A549 (cell line): ENCODE measurements around the gene PPP2R3A. TPM values are rescaled to one million over a fixed set of nuclear protein-coding genes. Genes with fewer than 3 reads are reported as not detected.

Experiments
- ATAC-seq, 2 experiments: fragments of 200-7000 bp in 1 of 2; fragments of >200 bp in 1 of 2; cut with Nextera tagmentation in 1 of 2; cut with Tn5 transposase in 1 of 2; 3 replicates each; pipeline versions ENCODE4 v1.8.0 to v1.9.1; 2018 to 2020; ENCODE audit warnings: mild to moderate bottlenecking in 1 of 2, moderate library complexity in 1 of 2
- CTCF ChIA-PET: fragments of 300-600 bp; sonication (Branson Sonifier 250); formaldehyde crosslinking; extraction: SDS; loops from one replicate; lab custom pipeline; 2021; ENCODE audit warnings: antibody characterized with exemption, inconsistent platforms; lab: Yijun Ruan, JAX
- POLR2A ChIA-PET: fragments of 350-600 bp; formaldehyde crosslinking; extraction: SDS; loops from one replicate; lab custom pipeline; 2021; ENCODE audit warnings: antibody characterized with exemption, inconsistent platforms; lab: Yijun Ruan, JAX
- DNase-seq, 2 experiments: peaks; one replicate each; pipeline versions ENCODE4 v3.0.0 to v3.0.0-alpha.2; 2011 to 2016; ENCODE audit warnings: low read depth in 1 of 2, low spot score in 1 of 2
- FAIRE-seq: peaks from 2 replicates; lab custom pipeline; 2011; peaks lifted over from hg19 to GRCh38; lab: Jason Lieb, UNC
- H3K27ac ChIP-seq, 2 experiments: fragments of >200 bp; sonication (Bioruptor Twin); formaldehyde crosslinking; 3 replicates each; pipeline ENCODE4 v1.5.1; 2016 to 2017
- H3K4me1 ChIP-seq: fragments of >200 bp; sonication (Bioruptor Twin); formaldehyde crosslinking; 3 replicates; pipeline ENCODE4 v1.6.1; 2016
- H3K4me2 ChIP-seq: fragments of >200 bp; sonication (Bioruptor Twin); formaldehyde crosslinking; 3 replicates; pipeline ENCODE4 v1.6.1; 2016
- H3K4me3 ChIP-seq: fragments of >200 bp; sonication (Bioruptor Twin); formaldehyde crosslinking; 3 replicates; pipeline ENCODE4 v1.5.1; 2016
- H3K9me3 ChIP-seq: fragments of >200 bp; sonication (Bioruptor Twin); formaldehyde crosslinking; 3 replicates; pipeline ENCODE4 v1.6.1; 2016
- BHLHE40 ChIP-seq: IDR thresholded peaks from 2 replicates; pipeline ENCODE4 v1.6.1; 2012; ENCODE audit warnings: low read depth, low read length, inconsistent platforms
- CBX2 ChIP-seq: fragments of 200-600 bp; sonication (generic); IDR thresholded peaks from 2 replicates; pipeline ENCODE4 v1.6.1; 2016; ENCODE audit warnings: low read depth, mild to moderate bottlenecking, borderline replicate concordance
- CBX8 ChIP-seq: fragments of 200-600 bp; sonication (generic); IDR thresholded peaks from 2 replicates; pipeline ENCODE4 v1.6.1; 2016
- CHD2 ChIP-seq: fragments of 150-350 bp; IDR thresholded peaks from 2 replicates; pipeline ENCODE4 v1.6.1; 2014; ENCODE audit warnings: low read length; ENCODE audit not compliant: partially characterized antibody
- CHD4 ChIP-seq: fragments of 200-600 bp; sonication (generic); IDR thresholded peaks from 2 replicates; pipeline ENCODE4 v1.6.1; 2016; ENCODE audit warnings: antibody characterized with exemption, mild to moderate bottlenecking, borderline replicate concordance
- EHF ChIP-seq: fragments of 250-450 bp; sonication (Bioruptor Pico); IDR thresholded peaks from 2 replicates; pipeline ENCODE4 v1.5.0; 2020; ENCODE audit warnings: mild to moderate bottlenecking
- ESRRA ChIP-seq: fragments of 150-350 bp; IDR thresholded peaks from 2 replicates; pipeline ENCODE4 v1.6.1; 2014; ENCODE audit warnings: mild to moderate bottlenecking, low read length, borderline replicate concordance
- FOSB ChIP-seq: fragments of 250-450 bp; sonication (Bioruptor Pico); IDR thresholded peaks from 2 replicates; pipeline ENCODE4 v1.5.0; 2020; ENCODE audit warnings: mild to moderate bottlenecking, moderate library complexity
- HEYL ChIP-seq: fragments of 250-450 bp; sonication (Bioruptor Pico); IDR thresholded peaks from 2 replicates; pipeline ENCODE4 v1.8.0; 2021; ENCODE audit warnings: mild to moderate bottlenecking, moderate library complexity
- HOXA7 ChIP-seq: fragments of 250-450 bp; sonication (Bioruptor Pico); IDR thresholded peaks from 2 replicates; pipeline ENCODE4 v1.5.0; 2020; ENCODE audit warnings: mild to moderate bottlenecking, moderate library complexity
- HOXB5 ChIP-seq: fragments of 250-450 bp; sonication (Bioruptor Pico); IDR thresholded peaks from 2 replicates; pipeline ENCODE4 v1.5.0; 2020; ENCODE audit warnings: mild to moderate bottlenecking, moderate library complexity
- JUNB ChIP-seq: fragments of >200 bp; sonication (Bioruptor Twin); formaldehyde crosslinking; IDR thresholded peaks from 2 replicates; pipeline ENCODE4 v1.6.1; 2016
- KDM5A ChIP-seq: fragments of 200-600 bp; sonication (generic); IDR thresholded peaks from 2 replicates; pipeline ENCODE4 v1.6.1; 2016; ENCODE audit warnings: antibody characterized with exemption, mild to moderate bottlenecking
- MAZ ChIP-seq: fragments of 150-350 bp; IDR thresholded peaks from 2 replicates; pipeline ENCODE4 v1.6.1; 2014; ENCODE audit warnings: antibody characterized with exemption, low read depth, low read length, borderline replicate concordance
- MYC ChIP-seq: IDR thresholded peaks from 2 replicates; pipeline ENCODE4 v1.6.1; 2012; ENCODE audit warnings: mild to moderate bottlenecking, inconsistent platforms, low read length, improper control_type of control experiment, borderline replicate concordance
- NR3C1 ChIP-seq: fragments of >200 bp; sonication (Bioruptor Twin); formaldehyde crosslinking; IDR thresholded peaks from 3 replicates; pipeline ENCODE4 v1.6.1; 2017
- PHF8 ChIP-seq: fragments of 200-600 bp; sonication (generic); IDR thresholded peaks from 2 replicates; pipeline ENCODE4 v1.6.1; 2016; ENCODE audit warnings: low read depth, mild to moderate bottlenecking, antibody characterized with exemption, moderate library complexity, borderline replicate concordance
- POLR2A ChIP-seq: IDR thresholded peaks from 2 replicates; pipeline ENCODE4 v1.6.1; 2012; ENCODE audit warnings: mild to moderate bottlenecking, low read length
- RNF2 ChIP-seq: fragments of 200-600 bp; sonication (generic); IDR thresholded peaks from 2 replicates; pipeline ENCODE4 v1.6.1; 2016; ENCODE audit warnings: low read depth, mild to moderate bottlenecking, antibody characterized with exemption, moderate library complexity, borderline replicate concordance
- TFCP2L1 ChIP-seq: fragments of 250-450 bp; sonication (Bioruptor Pico); IDR thresholded peaks from 2 replicates; pipeline ENCODE4 v1.5.0; 2021; ENCODE audit warnings: mild to moderate bottlenecking
- WGBS: methylation state at CpG from one replicate; pipeline ENCODE4 v1.1.6; 2017; ENCODE audit errors: missing lambda C conversion rate; 5-methylcytosine and 5-hydroxymethylcytosine counted together
- polyA plus RNA-seq, 4 experiments: library from polyadenylated mRNA; depleted of rRNA in 3 of 4; stranded (reverse); fragments of >200 nt; fragmentation: RNase III in 1 of 4; extraction: RNeasy Plus Mini Kit Qiagen cat#74134 plus additional on column Dnase treatment in 1 of 4; gene quantifications; 2 replicates in 3 of 4; 3 replicates in 1 of 4; pipeline ENCODE4 v1.2.3, GENCODE V29; 2011 to 2017
- TF ChIP-seq, protein P1 (sequence below): fragments of >200 bp; sonication (Bioruptor Twin); formaldehyde crosslinking; IDR thresholded peaks from 2 replicates; pipeline ENCODE4 v1.6.1; 2016
- TF ChIP-seq, protein P2 (sequence below): fragments of 150-350 bp; IDR thresholded peaks from 2 replicates; pipeline ENCODE4 v1.6.1; 2014; ENCODE audit warnings: low read depth, mild to moderate bottlenecking, low read length
- TF ChIP-seq, protein P3 (sequence below): IDR thresholded peaks from 2 replicates; pipeline ENCODE4 v1.6.1; 2012

PPP2R3A gene
- polyA plus RNA-seq, 2 of the 4 experiments (the other 2 are of a cell fraction), result 1.9 to 3.2 TPM

DNA sequence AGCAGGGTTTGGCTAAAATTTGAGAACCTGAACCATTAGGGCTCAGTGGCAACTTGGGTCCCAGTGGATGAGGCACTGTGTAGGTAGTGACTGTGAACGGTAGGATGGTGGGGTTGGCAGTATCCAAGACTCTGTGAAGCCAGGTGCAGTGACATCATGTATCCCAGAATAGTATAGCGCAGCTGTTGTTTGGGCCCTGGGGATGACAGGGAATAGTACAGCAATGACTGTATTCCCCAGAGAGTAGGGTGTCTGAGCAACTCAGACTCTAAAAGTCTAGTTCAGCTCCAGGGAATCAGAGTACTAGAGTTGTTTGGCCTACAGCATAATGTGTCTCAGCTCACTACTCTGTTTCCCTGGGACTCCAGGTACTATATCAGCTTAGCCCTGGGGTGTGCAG, 20.7 kb upstream of the PPP2R3A start:
- no peaks in the 10 kb centered on the region for H3K9me3 ChIP-seq
- H3K4me3 ChIP-seq, result no peak overlapping the region
- ATAC-seq, result no peak
- POLR2A ChIA-PET, result no interaction called here
- H3K27ac ChIP-seq, result no peak overlapping the region
- no peaks in the 10 kb centered on the region for H3K4me1 ChIP-seq
- no peak for FAIRE-seq
- CTCF ChIA-PET, result no interaction called here
- DNase-seq, result no peak
- no peak for TF ChIP-seq CBX2
- no peak for TF ChIP-seq MYC
- no peak for TF ChIP-seq ESRRA
- TF ChIP-seq, protein P1, sequence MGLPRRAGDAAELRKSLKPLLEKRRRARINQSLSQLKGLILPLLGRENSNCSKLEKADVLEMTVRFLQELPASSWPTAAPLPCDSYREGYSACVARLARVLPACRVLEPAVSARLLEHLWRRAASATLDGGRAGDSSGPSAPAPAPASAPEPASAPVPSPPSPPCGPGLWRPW, result no peak
- TF ChIP-seq, protein P2, sequence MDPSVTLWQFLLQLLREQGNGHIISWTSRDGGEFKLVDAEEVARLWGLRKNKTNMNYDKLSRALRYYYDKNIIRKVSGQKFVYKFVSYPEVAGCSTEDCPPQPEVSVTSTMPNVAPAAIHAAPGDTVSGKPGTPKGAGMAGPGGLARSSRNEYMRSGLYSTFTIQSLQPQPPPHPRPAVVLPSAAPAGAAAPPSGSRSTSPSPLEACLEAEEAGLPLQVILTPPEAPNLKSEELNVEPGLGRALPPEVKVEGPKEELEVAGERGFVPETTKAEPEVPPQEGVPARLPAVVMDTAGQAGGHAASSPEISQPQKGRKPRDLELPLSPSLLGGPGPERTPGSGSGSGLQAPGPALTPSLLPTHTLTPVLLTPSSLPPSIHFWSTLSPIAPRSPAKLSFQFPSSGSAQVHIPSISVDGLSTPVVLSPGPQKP, result no peak
- TF ChIP-seq CBX8, result no peak
- TF ChIP-seq EHF (CRISPR knock-in tag), result no peak
- TF ChIP-seq TFCP2L1, result no peak
- no peak for TF ChIP-seq POLR2A
- TF ChIP-seq HOXA7 (CRISPR knock-in tag), result no peak
- TF ChIP-seq, protein P3, sequence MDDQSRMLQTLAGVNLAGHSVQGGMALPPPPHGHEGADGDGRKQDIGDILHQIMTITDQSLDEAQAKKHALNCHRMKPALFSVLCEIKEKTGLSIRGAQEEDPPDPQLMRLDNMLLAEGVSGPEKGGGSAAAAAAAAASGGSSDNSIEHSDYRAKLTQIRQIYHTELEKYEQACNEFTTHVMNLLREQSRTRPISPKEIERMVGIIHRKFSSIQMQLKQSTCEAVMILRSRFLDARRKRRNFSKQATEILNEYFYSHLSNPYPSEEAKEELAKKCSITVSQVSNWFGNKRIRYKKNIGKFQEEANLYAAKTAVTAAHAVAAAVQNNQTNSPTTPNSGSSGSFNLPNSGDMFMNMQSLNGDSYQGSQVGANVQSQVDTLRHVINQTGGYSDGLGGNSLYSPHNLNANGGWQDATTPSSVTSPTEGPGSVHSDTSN, result no peak
- TF ChIP-seq PHF8, result no peak
- no peak for TF ChIP-seq HOXB5 (CRISPR knock-in tag)
- TF ChIP-seq HEYL, result no peak
- TF ChIP-seq FOSB (CRISPR knock-in tag), result no peak
- H3K4me2 ChIP-seq, result no peak overlapping the region
- 75% methylated on average over 1 of the region's 2 CpGs for WGBS

DNA sequence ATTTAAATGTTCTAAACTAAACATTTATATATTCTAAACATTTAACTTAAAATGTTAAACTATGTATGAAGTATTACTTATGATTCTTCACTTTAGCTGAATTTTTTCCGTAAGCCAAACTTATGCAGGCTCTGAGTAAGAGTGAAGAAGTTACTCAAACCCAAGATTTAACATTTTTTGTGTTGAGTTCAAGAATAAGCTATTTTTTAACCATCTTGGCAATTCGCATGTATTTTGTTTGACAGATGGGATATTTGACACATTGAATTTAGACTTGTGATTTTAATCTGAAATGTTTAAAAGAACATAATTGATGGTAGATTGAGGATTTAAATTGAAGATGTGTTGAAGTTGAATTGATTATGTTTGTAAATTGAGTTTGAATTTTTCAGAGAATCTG, 14.6 kb upstream of the PPP2R3A start:
- ATAC-seq (no peak), DNase-seq (no peak), FAIRE-seq (no peak)
- 40% methylated on average over 2 of the region's 2 CpGs for WGBS
- Histone ChIP-seq H3K4me1 (no peaks in the 10 kb centered on the region), H3K27ac (no peak overlapping the region), H3K4me3 (no peak overlapping the region), H3K9me3 (no peaks in the 10 kb centered on the region), H3K4me2 (no peak overlapping the region)
- ChIA-PET POLR2A (no interaction called here), CTCF (no interaction called here)
- TF ChIP-seq CHD4 (no peak), NR3C1 (no peak), MAZ (no peak)

DNA sequence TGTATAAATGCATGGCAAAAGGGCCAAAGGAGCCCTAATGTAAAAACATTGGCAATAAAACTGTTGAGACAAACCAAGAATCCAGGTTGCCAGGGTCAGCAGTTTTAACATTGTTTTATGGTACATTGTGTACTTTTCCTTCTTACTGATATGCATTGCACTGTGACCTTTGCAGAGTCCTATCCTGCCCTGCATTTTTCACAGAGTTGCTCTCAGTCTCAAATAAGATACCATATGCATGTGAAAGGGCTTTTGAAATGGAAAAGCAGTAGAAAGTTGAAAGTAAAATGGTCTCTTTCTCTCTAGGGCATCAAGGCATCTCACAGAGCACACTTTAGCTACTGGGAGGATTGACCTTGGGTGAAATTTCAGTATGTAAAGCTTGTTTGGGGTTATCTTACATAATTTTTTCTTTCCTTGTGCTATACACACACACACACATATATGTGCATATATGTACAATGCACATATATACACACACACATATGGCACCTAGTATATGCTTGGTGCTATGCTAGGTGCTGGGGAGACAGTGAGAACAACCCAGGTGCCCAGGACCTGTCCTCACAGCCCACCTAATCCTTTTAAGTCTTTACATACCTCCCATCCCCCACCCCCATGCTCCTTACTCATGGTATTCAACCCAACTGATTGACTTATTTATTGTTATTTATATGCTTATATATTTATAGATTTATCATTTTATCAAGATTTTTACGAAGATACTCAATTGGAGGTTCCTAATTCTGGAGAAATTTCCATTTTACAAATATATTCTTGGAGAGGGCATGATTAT, 1.2 kb upstream of the PPP2R3A start:
- DNase-seq (no peak), ATAC-seq (no peak), FAIRE-seq (no peak)
- CTCF ChIA-PET, result interaction anchor here (0.6 kb wide), 1 partner anchor 1008 kb away, joined by 3 read pairs; no protein-coding TSS in a partner anchor
- Histone ChIP-seq H3K4me2 (no peak overlapping the region), H3K27ac (no peak overlapping the region), H3K9me3 (no peaks in the 10 kb centered on the region), H3K4me1 (peaks cover 9% of the 10 kb centered on the region; the same call in 2 of the 3 replicates), H3K4me3 (no peak overlapping the region)
- no peak for TF ChIP-seq KDM5A
- TF ChIP-seq JUNB, result no peak
- TF ChIP-seq CHD2, result no peak
- TF ChIP-seq TFCP2L1, result no peak
- TF ChIP-seq BHLHE40, result no peak
- TF ChIP-seq MAZ, result no peak
- TF ChIP-seq RNF2, result no peak
- 93% methylated on average over 1 of the region's 1 CpG for WGBS
- POLR2A ChIA-PET, result no interaction called here
